Hepatocyte (in vitro differentiated cells): Measurements from ENCODE around the gene CIP2A. TPM values are rescaled to one million over a fixed set of nuclear protein-coding genes. Genes with fewer than 3 reads are reported as not detected.

Source experiments
- DNase-seq: peaks from one replicate; pipeline ENCODE4 v3.0.0-alpha.2; 2016; ENCODE audit warnings: low spot score
- H2AFZ ChIP-seq: fragments of 200-600 bp; sonication (generic); 2 replicates; pipeline ENCODE4 v1.6.0; 2016; ENCODE audit warnings: antibody characterized with exemption, mild to moderate bottlenecking
- H3K27ac ChIP-seq: fragments of 200-600 bp; sonication (generic); 2 replicates; pipeline ENCODE4 v1.5.1; 2016; ENCODE audit warnings: mild to moderate bottlenecking
- H3K27me3 ChIP-seq: fragments of 200-600 bp; sonication (generic); 2 replicates; pipeline ENCODE4 v1.6.1; 2016
- H3K36me3 ChIP-seq: fragments of 200-600 bp; sonication (generic); replicated peaks from 2 replicates; pipeline ENCODE4 v1.5.1; 2016; ENCODE audit warnings: low read depth; ENCODE audit not compliant: insufficient read depth
- H3K4me1 ChIP-seq: fragments of 200-600 bp; sonication (generic); 2 replicates; pipeline ENCODE4 v1.5.1; 2016; ENCODE audit warnings: mild to moderate bottlenecking, moderate library complexity; ENCODE audit not compliant: insufficient read depth
- H3K4me2 ChIP-seq: fragments of 200-600 bp; sonication (generic); 2 replicates; pipeline ENCODE4 v1.6.0; 2016
- H3K4me3 ChIP-seq: fragments of 200-600 bp; sonication (generic); 2 replicates; pipeline ENCODE4 v1.5.1; 2016; ENCODE audit warnings: mild to moderate bottlenecking
- H3K79me2 ChIP-seq: fragments of 200-600 bp; sonication (generic); 2 replicates; pipeline ENCODE4 v1.6.0; 2017; ENCODE audit warnings: mild to moderate bottlenecking
- H3K9me2 ChIP-seq: fragments of 200-600 bp; sonication (generic); replicated peaks from 2 replicates; pipeline ENCODE4 v1.6.0; 2017; ENCODE audit warnings: mild to moderate bottlenecking; ENCODE audit not compliant: insufficient read depth
- H3K9me3 ChIP-seq: fragments of 200-600 bp; sonication (generic); 2 replicates; pipeline ENCODE4 v1.5.1; 2016; ENCODE audit warnings: low read depth, mild to moderate bottlenecking
- H4K20me1 ChIP-seq: fragments of 200-600 bp; sonication (generic); 2 replicates; pipeline ENCODE4 v1.6.0; 2016; ENCODE audit warnings: mild to moderate bottlenecking; ENCODE audit not compliant: insufficient read depth, poor library complexity, severe bottlenecking
- EZH2 ChIP-seq: fragments of 200-600 bp; sonication (generic); IDR thresholded peaks from 2 replicates; pipeline ENCODE4 v1.6.1; 2016; ENCODE audit warnings: antibody characterized with exemption, mild to moderate bottlenecking, borderline replicate concordance
- EZH2phosphoT487 ChIP-seq: fragments of 200-600 bp; sonication (generic); IDR thresholded peaks from one replicate; pipeline ENCODE4 v1.6.1; 2018; ENCODE audit warnings: antibody characterized with exemption, mild to moderate bottlenecking, low read depth, moderate library complexity; ENCODE audit not compliant: unreplicated experiment, severe bottlenecking
- WGBS: methylation state at CpG from one replicate; pipeline ENCODE4 v1.1.6; 2016; ENCODE audit warnings: low lambda C conversion rate; ENCODE audit errors: missing lambda C conversion rate; 5-methylcytosine and 5-hydroxymethylcytosine counted together
- polyA plus RNA-seq: library from polyadenylated mRNA; unstranded; fragments of >200 nt; fragmentation: Nextera tagmentation; extraction: Ambion mirVana; gene quantifications from 2 replicates; pipeline ENCODE4 v1.2.1, GENCODE V29; 2016
- total RNA-seq: library from RNA; depleted of rRNA; stranded (reverse); fragments of >200 nt; gene quantifications from 2 replicates; pipeline ENCODE4 v1.2.3, GENCODE V29; 2014
- TF ChIP-seq, protein P1 (sequence below): fragments of 200-600 bp; sonication (generic); IDR thresholded peaks from 2 replicates; pipeline ENCODE4 v1.5.1; 2016; ENCODE audit warnings: antibody characterized with exemption, mild to moderate bottlenecking; ENCODE audit not compliant: poor library complexity

CIP2A gene
- total and polyA plus RNA-seq, 2 experiments from 2014 or later = 3.7 to 9.8 TPM

DNA sequence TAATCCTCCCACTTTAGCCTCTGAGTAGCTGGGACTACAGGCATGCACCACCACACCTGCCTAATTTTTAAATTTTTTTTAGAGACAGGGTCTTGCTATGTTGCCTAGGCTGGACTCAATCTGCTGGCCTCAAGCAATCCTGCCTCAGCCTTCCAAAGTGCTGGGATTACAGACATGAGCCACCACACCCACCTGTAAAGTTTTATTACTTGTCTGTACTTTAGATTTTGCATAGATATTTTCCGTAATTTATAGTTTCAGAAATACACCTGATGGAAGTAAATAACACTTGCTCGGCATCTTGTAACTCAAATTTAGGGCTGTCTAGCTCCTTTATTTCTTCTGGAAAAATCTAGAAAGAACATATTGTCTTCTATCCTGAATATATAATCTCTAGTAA, 6.1 kb upstream of the CIP2A start:
- Histone ChIP-seq H3K27me3 (no peaks in the 10 kb centered on the region), H3K9me2 (no peaks in the 10 kb centered on the region), H3K27ac (no peak overlapping the region), H3K4me2 (no peak overlapping the region), H4K20me1 (no peaks in the 10 kb centered on the region), H3K9me3 (no peaks in the 10 kb centered on the region), H3K4me3 (no peak overlapping the region), H3K36me3 (no peaks in the 10 kb centered on the region), H3K79me2 (peaks cover 22% of the 10 kb centered on the region), H3K4me1 (peaks cover 5% of the 10 kb centered on the region), H2AFZ (no peak overlapping the region)
- 71% methylated on average over 2 of the region's 2 CpGs for WGBS
- TF ChIP-seq EZH2 = no peak
- TF ChIP-seq, protein P1, sequence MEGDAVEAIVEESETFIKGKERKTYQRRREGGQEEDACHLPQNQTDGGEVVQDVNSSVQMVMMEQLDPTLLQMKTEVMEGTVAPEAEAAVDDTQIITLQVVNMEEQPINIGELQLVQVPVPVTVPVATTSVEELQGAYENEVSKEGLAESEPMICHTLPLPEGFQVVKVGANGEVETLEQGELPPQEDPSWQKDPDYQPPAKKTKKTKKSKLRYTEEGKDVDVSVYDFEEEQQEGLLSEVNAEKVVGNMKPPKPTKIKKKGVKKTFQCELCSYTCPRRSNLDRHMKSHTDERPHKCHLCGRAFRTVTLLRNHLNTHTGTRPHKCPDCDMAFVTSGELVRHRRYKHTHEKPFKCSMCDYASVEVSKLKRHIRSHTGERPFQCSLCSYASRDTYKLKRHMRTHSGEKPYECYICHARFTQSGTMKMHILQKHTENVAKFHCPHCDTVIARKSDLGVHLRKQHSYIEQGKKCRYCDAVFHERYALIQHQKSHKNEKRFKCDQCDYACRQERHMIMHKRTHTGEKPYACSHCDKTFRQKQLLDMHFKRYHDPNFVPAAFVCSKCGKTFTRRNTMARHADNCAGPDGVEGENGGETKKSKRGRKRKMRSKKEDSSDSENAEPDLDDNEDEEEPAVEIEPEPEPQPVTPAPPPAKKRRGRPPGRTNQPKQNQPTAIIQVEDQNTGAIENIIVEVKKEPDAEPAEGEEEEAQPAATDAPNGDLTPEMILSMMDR = no peak
- TF ChIP-seq EZH2phosphoT487 = no peak
- DNase-seq = no peak

DNA sequence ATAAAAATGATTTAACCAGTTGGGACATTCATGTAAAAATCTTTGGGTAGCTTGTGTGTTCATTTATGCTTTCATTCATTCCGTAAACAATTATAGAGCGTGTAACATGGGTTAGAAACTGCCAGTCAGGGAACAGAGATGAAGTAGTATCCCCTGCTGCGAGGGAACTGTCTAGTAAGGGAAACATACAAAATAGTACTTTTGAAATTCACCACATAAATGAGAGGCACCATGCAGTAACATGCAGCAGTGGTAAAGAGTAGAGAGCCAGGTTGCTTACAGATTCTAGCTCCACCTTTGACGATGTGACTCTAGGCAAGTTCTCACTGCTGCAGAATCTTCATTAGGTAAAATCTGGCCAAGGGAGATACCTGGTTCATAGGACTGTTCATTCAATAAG, 1.2 kb upstream of the CIP2A start:
- TF ChIP-seq, protein P1 = no peak
- TF ChIP-seq EZH2phosphoT487 = no peak
- no peak for TF ChIP-seq EZH2
- H2AFZ ChIP-seq = peak overlapping the region; percentile 83
- no peaks in the 10 kb centered on the region for H4K20me1 ChIP-seq
- H3K79me2 ChIP-seq = peaks cover 45% of the 10 kb centered on the region
- peak overlapping the region; percentile 76 for H3K4me2 ChIP-seq
- no peak overlapping the region for H3K27ac ChIP-seq
- H3K9me3 ChIP-seq = no peaks in the 10 kb centered on the region
- peaks cover 16% of the 10 kb centered on the region for H3K4me1 ChIP-seq
- H3K9me2 ChIP-seq = no peaks in the 10 kb centered on the region
- H3K27me3 ChIP-seq = no peaks in the 10 kb centered on the region
- peak overlapping the region; percentile 68 for H3K4me3 ChIP-seq
- no peaks in the 10 kb centered on the region for H3K36me3 ChIP-seq
- DNase-seq = peak; percentile 10
- WGBS = 38% methylated on average over 4 of the region's 4 CpGs

DNA sequence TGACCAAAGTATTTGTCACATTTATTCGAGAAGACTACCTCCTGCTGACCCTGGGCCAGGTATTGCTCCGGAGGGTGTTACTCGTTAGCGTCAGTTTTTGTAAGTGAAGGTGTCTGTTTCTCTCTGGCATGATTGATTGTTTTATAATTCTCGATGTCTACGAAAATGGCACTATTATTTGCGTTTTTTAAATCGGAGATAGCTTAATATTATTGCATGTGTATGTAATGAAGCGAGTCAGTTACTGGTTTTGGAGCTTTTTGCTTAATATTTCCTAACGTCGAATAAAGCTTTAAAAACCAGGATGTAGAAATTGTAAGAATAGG, 723 bp upstream of the CIP2A start:
- no peak for TF ChIP-seq EZH2phosphoT487
- no peaks in the 10 kb centered on the region for H3K9me2 ChIP-seq

DNA sequence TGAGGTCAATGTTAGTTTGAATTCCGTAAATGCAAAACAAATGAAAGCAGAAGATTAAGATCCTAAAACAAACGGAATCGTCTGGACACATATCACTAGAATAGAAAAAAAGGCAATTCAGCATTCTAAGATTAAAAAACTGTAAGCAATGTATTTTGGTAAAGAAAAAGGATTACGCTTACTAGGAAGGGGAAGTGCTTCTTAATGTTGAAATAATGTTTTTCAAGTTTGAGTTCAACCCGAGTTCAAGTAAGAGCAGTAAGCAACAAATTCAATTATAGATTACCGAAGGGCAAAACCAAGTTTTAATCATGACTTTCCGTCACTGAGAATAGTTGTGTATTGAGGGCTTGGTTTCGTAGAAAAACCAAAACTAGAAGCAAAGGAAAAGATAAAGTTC, 637 bp downstream of the CIP2A start:
- H3K79me2 ChIP-seq = peaks cover 43% of the 10 kb centered on the region
- 1% methylated on average over 8 of the region's 8 CpGs for WGBS
- H3K4me3 ChIP-seq = peak overlapping the region; percentile 68
- H3K4me2 ChIP-seq = peak overlapping the region; percentile 77
- H3K9me2 ChIP-seq = no peaks in the 10 kb centered on the region
- H3K9me3 ChIP-seq = no peaks in the 10 kb centered on the region
- no peaks in the 10 kb centered on the region for H4K20me1 ChIP-seq
- TF ChIP-seq EZH2 (no peak), EZH2phosphoT487 (no peak)
- TF ChIP-seq, protein P1 = no peak
- DNase-seq = no peak
- no peaks in the 10 kb centered on the region for H3K36me3 ChIP-seq
- peak overlapping the region; percentile 83 for H2AFZ ChIP-seq
- peaks cover 16% of the 10 kb centered on the region for H3K4me1 ChIP-seq
- peak overlapping the region; percentile 95 for H3K27ac ChIP-seq
- no peaks in the 10 kb centered on the region for H3K27me3 ChIP-seq

More for the DNA sequence above, 723 bp upstream of the CIP2A start:
- Histone ChIP-seq H3K36me3 (no peaks in the 10 kb centered on the region), H3K9me3 (no peaks in the 10 kb centered on the region), H3K27ac (peak overlapping the region; percentile 95), H3K4me2 (peak overlapping the region; percentile 76), H2AFZ (peak overlapping the region; percentile 83), H3K27me3 (no peaks in the 10 kb centered on the region), H3K4me3 (peak overlapping the region; percentile 68), H3K4me1 (peaks cover 16% of the 10 kb centered on the region), H3K79me2 (peaks cover 47% of the 10 kb centered on the region), H4K20me1 (no peaks in the 10 kb centered on the region)
- WGBS = 1% methylated on average over 11 of the region's 11 CpGs
- DNase-seq = no peak
